A673 (cell line): Measurements from ENCODE around the gene RAE1. TPM values are rescaled to one million over a fixed set of nuclear protein-coding genes. Genes with fewer than 3 reads are reported as not detected.

ENCODE experiments used
- BruUV-seq: library from RNA; stranded (reverse); fragments of 400-500 nt; replicated peaks from 2 replicates; lab custom pipeline; 2021; lab: Mats Ljungman, UMichigan
- CTCF ChIA-PET: fragments of 300-600 bp; sonication (Branson Sonifier 250); formaldehyde crosslinking; loops from one replicate; lab custom pipeline; 2022; ENCODE audit warnings: antibody characterized with exemption; lab: Charles Lee
- POLR2A ChIA-PET: fragments of 300-600 bp; sonication (Branson Sonifier 250); formaldehyde crosslinking; loops from one replicate; lab custom pipeline; 2022; ENCODE audit warnings: antibody characterized with exemption; ENCODE audit not compliant: low non-redundant PET; lab: Charles Lee
- DNase-seq: peaks from one replicate; pipeline ENCODE4 v3.0.0-alpha.2; 2015; ENCODE audit warnings: low spot score
- H3K27ac ChIP-seq: fragments of 200-600 bp; sonication (generic); 2 replicates; pipeline ENCODE4 v1.5.1; 2016; ENCODE audit warnings: mixed run types, low read depth, mild to moderate bottlenecking, mixed read lengths, antibody characterized with exemption, low read length; ENCODE audit not compliant: poor library complexity, severe bottlenecking
- H3K27me3 ChIP-seq: fragments of 200-600 bp; sonication (generic); replicated peaks from 2 replicates; pipeline ENCODE4 v1.6.1; 2017; ENCODE audit warnings: mixed run types, low read depth, mild to moderate bottlenecking, mixed read lengths, antibody characterized with exemption, low read length; ENCODE audit not compliant: insufficient read depth, poor library complexity
- H3K36me3 ChIP-seq: fragments of 200-600 bp; sonication (generic); 2 replicates; pipeline ENCODE4 v1.6.1; 2016; ENCODE audit warnings: mixed run types, mild to moderate bottlenecking, mixed read lengths, antibody characterized with exemption, low read length; ENCODE audit not compliant: insufficient read depth, poor library complexity, severe bottlenecking
- H3K4me1 ChIP-seq: fragments of 200-600 bp; sonication (generic); 2 replicates; pipeline ENCODE4 v1.6.1; 2017; ENCODE audit warnings: mixed run types, mild to moderate bottlenecking, mixed read lengths, antibody characterized with exemption, low read length; ENCODE audit not compliant: insufficient read depth, poor library complexity, severe bottlenecking
- H3K4me3 ChIP-seq: fragments of 200-600 bp; sonication (generic); 2 replicates; pipeline ENCODE4 v1.5.1; 2016; ENCODE audit warnings: low read depth, mixed run types, mild to moderate bottlenecking, mixed read lengths, low read length; ENCODE audit not compliant: poor library complexity, severe bottlenecking
- H3K9me3 ChIP-seq: fragments of 200-600 bp; sonication (generic); 2 replicates; pipeline ENCODE4 v1.6.1; 2016; ENCODE audit warnings: mixed run types, low read depth, mild to moderate bottlenecking, mixed read lengths, antibody characterized with exemption, low read length; ENCODE audit not compliant: poor library complexity, severe bottlenecking
- CTCF ChIP-seq: fragments of 300-800, 200-600 bp; sonication (generic); conservative IDR thresholded peaks from 2 replicates; pipeline ENCODE4 v1.5.1; 2017; ENCODE audit warnings: low read depth, mild to moderate bottlenecking, antibody characterized with exemption, low read length, moderate library complexity, mixed read lengths
- EZH2 ChIP-seq: fragments of 200-600 bp; sonication (generic); IDR thresholded peaks from 2 replicates; pipeline ENCODE4 v1.6.1; 2017; ENCODE audit warnings: borderline replicate concordance, low read depth, mild to moderate bottlenecking, mixed read lengths, antibody characterized with exemption, low read length; ENCODE audit not compliant: poor library complexity, severe bottlenecking
- intact Hi-C: fragments of 100-400 bp; cut with micrococcal nuclease; formaldehyde crosslinking; loops from one replicate; pipeline ENCODE4 v1.10.0; 2022; ENCODE audit not compliant: unreplicated experiment
- total RNA-seq: library from RNA; stranded (reverse); gene quantifications from 2 replicates; pipeline ENCODE4 v1.2.3, GENCODE V29; 2021

RAE1 gene
- total RNA-seq, 1 experiment from 2014 or later: 70.9 TPM

GRCh38 chr20:57364451-57364850 lies 13.4 kb downstream of the RAE1 start:
- DNase-seq: no peak
- no peaks in the 10 kb centered on the region for H3K9me3 ChIP-seq
- H3K4me3 ChIP-seq: no peak overlapping the region
- no TSS peak for BruUV-seq
- CTCF ChIA-PET: no interaction called here
- peaks cover 64% of the 10 kb centered on the region for H3K36me3 ChIP-seq
- no peaks in the 10 kb centered on the region for H3K27me3 ChIP-seq
- intact Hi-C loops: no loop called here
- TF ChIP-seq EZH2 (no peak), CTCF (no peak)
- POLR2A ChIA-PET: no interaction called here
- no peaks in the 10 kb centered on the region for H3K4me1 ChIP-seq
- H3K27ac ChIP-seq: no peak overlapping the region

GRCh38 chr20:57369596-57369995 lies 18.5 kb downstream of the RAE1 start:
- Histone ChIP-seq H3K27me3 (no peaks in the 10 kb centered on the region), H3K27ac (no peak overlapping the region), H3K9me3 (no peaks in the 10 kb centered on the region), H3K4me3 (no peak overlapping the region), H3K36me3 (peaks cover 96% of the 10 kb centered on the region), H3K4me1 (no peaks in the 10 kb centered on the region)
- no peak for DNase-seq
- no TSS peak for BruUV-seq
- ChIA-PET POLR2A (no interaction called here), CTCF (no interaction called here)
- intact Hi-C loops: no loop called here
- TF ChIP-seq EZH2 (no peak), CTCF (no peak)

- DNase-seq: no peak
- no peak for TF ChIP-seq EZH2
- TF ChIP-seq CTCF: no peak
- peaks cover 93% of the 10 kb centered on the region for H3K36me3 ChIP-seq
- H3K27me3 ChIP-seq: no peaks in the 10 kb centered on the region
- no peak overlapping the region for H3K27ac ChIP-seq
- no TSS peak for BruUV-seq
- POLR2A ChIA-PET: no interaction called here
- no peak overlapping the region for H3K4me3 ChIP-seq
- no peaks in the 10 kb centered on the region for H3K9me3 ChIP-seq
- no peaks in the 10 kb centered on the region for H3K4me1 ChIP-seq
- intact Hi-C loops: no loop called here
- CTCF ChIA-PET: no interaction called here
These were observed 19.3 kb downstream of the RAE1 start for GRCh38 chr20:57370316-57370715.
